SU-DHL-6 (cell line): ENCODE data around the gene LRRC40.

Source experiments
- EZH2phosphoT487 ChIP-seq: fragments of 200-600 bp; sonication (generic), shearing (Covaris generic); conservative IDR thresholded peaks from 2 replicates; pipeline ENCODE4 v1.6.1; 2018; ENCODE audit warnings: mild to moderate bottlenecking, antibody characterized with exemption, low read length, moderate library complexity, mixed read lengths
- TF ChIP-seq, protein P1 (sequence below): fragments of 200-600 bp; sonication (generic); IDR thresholded peaks from one replicate; pipeline ENCODE4 v1.5.1; 2017; ENCODE audit warnings: antibody characterized with exemption, mild to moderate bottlenecking, low read length, moderate library complexity; ENCODE audit not compliant: insufficient read depth, poor library complexity, severe bottlenecking

DNA sequence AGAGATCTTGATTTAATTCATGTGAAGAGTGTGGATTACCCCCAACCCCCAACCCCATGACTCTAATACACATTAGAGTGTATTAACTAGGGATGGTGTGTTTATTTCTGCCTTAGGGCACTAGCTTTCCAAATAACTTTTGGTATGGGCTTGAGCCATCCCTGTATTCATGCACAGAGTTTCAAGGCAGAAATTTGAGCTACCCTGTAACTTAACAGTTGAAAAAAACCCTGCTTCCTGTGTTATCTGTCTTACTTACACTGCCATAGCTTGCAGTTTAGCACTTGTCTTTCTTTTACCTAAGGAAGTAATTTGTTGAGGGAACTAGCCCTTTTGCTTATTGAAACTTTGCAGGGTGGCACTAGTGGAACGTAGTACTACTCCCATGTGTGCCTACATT lies 22.1 kb upstream of the LRRC40 start:
- TF ChIP-seq, protein P1, sequence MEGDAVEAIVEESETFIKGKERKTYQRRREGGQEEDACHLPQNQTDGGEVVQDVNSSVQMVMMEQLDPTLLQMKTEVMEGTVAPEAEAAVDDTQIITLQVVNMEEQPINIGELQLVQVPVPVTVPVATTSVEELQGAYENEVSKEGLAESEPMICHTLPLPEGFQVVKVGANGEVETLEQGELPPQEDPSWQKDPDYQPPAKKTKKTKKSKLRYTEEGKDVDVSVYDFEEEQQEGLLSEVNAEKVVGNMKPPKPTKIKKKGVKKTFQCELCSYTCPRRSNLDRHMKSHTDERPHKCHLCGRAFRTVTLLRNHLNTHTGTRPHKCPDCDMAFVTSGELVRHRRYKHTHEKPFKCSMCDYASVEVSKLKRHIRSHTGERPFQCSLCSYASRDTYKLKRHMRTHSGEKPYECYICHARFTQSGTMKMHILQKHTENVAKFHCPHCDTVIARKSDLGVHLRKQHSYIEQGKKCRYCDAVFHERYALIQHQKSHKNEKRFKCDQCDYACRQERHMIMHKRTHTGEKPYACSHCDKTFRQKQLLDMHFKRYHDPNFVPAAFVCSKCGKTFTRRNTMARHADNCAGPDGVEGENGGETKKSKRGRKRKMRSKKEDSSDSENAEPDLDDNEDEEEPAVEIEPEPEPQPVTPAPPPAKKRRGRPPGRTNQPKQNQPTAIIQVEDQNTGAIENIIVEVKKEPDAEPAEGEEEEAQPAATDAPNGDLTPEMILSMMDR, result no peak
- no peak for TF ChIP-seq EZH2phosphoT487
